CD14-positive monocyte (primary cell): ENCODE measurements around the gene CLC. TPM values are rescaled to one million over a fixed set of nuclear protein-coding genes. Genes with fewer than 3 reads are reported as not detected.
A peak's percentile ranks its signal among the peaks of the same experiment; 100 is the strongest.

Experiments used
- DNase-seq, 3 donors: peaks; one replicate each; pipeline ENCODE4 v3.0.0-alpha.2; 2011 to 2022
- H2AFZ ChIP-seq: 2 replicates; pipeline ENCODE4 v1.6.0; 2012; ENCODE audit warnings: mild to moderate bottlenecking, low read depth, low read length, inconsistent platforms; ENCODE audit not compliant: insufficient read depth, poor library complexity, severe bottlenecking
- H3K27ac ChIP-seq, 2 donors: 1 replicate in 1 of 2; 2 replicates in 1 of 2; pipeline ENCODE4 v1.5.1; 2012 to 2013; ENCODE audit warnings: low read length in 2 of 2, control low read depth in 1 of 2, inconsistent platforms in 1 of 2, low read depth in 1 of 2, mild to moderate bottlenecking in 1 of 2
- H3K27me3 ChIP-seq, 2 donors: one replicate each; pipeline versions ENCODE4 v1.6.0 to v1.6.1; 2011 to 2013; ENCODE audit warnings: low read length in 2 of 2; ENCODE audit not compliant: control insufficient read depth in 2 of 2, insufficient read depth in 2 of 2
- H3K36me3 ChIP-seq, 2 donors: replicated peaks in 1 of 2; 1 replicate in 1 of 2; 2 replicates in 1 of 2; pipeline versions ENCODE4 v1.5.1 to v1.6.1; 2012 to 2013; ENCODE audit warnings: low read length in 2 of 2, control low read depth in 1 of 2, inconsistent platforms in 1 of 2, mild to moderate bottlenecking in 1 of 2; ENCODE audit not compliant: insufficient read depth in 2 of 2, control insufficient read depth in 1 of 2
- H3K4me1 ChIP-seq, 2 donors: 1 replicate in 1 of 2; 2 replicates in 1 of 2; pipeline versions ENCODE4 v1.5.1 to v1.6.1; 2012 to 2013; ENCODE audit warnings: low read length in 2 of 2, control low read depth in 1 of 2, inconsistent platforms in 1 of 2, mild to moderate bottlenecking in 1 of 2, moderate library complexity in 1 of 2; ENCODE audit not compliant: insufficient read depth in 2 of 2, control insufficient read depth in 1 of 2
- H3K4me2 ChIP-seq: replicated peaks from 2 replicates; pipeline ENCODE3; 2012; ENCODE audit warnings: low read length, moderate library complexity, mild to moderate bottlenecking; ENCODE audit not compliant: poor library complexity, severe bottlenecking; ENCODE audit errors: extremely low read depth
- H3K4me3 ChIP-seq, 3 experiments: fragments of 200-600 bp in 1 of 3; sonication (generic) in 1 of 3; replicated peaks in 1 of 3; 1 replicate in 2 of 3; 2 replicates in 1 of 3; pipeline ENCODE4 v1.5.1; 2011 to 2013; ENCODE audit warnings: low read length in 3 of 3, mild to moderate bottlenecking in 3 of 3, control low read depth in 2 of 3, low read depth in 2 of 3, inconsistent platforms in 1 of 3, moderate library complexity in 1 of 3
- H3K79me2 ChIP-seq: 2 replicates; pipeline ENCODE4 v1.6.0; 2012; ENCODE audit warnings: mild to moderate bottlenecking, control low read depth, inconsistent platforms, low read length, moderate library complexity; ENCODE audit not compliant: insufficient read depth
- H3K9ac ChIP-seq: 2 replicates; pipeline ENCODE4 v1.6.0; 2017; ENCODE audit warnings: low read length, mild to moderate bottlenecking; ENCODE audit not compliant: insufficient read depth, poor library complexity, severe bottlenecking
- H3K9me3 ChIP-seq, 2 donors: replicated peaks in 1 of 2; 1 replicate in 1 of 2; 2 replicates in 1 of 2; pipeline versions ENCODE4 v1.5.1 to v1.6.1; 2012 to 2013; ENCODE audit warnings: low read length in 2 of 2, control low read depth in 1 of 2; ENCODE audit not compliant: control insufficient read depth in 1 of 2, insufficient read depth in 1 of 2
- H4K20me1 ChIP-seq: 2 replicates; pipeline ENCODE4 v1.6.0; 2012; ENCODE audit warnings: mild to moderate bottlenecking, low read length, control low read depth, moderate library complexity; ENCODE audit not compliant: insufficient read depth
- H3K27ac Mint-ChIP-seq, 7 donors: one replicate each; pipeline ENCODE4 v1.8.0; 2020; ENCODE audit warnings: mild to moderate bottlenecking in 7 of 7, mixed read lengths in 7 of 7, moderate library complexity in 6 of 7, inconsistent platforms in 2 of 7
- H3K27me3 Mint-ChIP-seq, 3 donors: one replicate each; pipeline ENCODE4 v1.8.0; 2021 to 2022; ENCODE audit warnings: low read depth in 3 of 3, mild to moderate bottlenecking in 3 of 3, mixed read lengths in 3 of 3, moderate library complexity in 3 of 3, inconsistent platforms in 1 of 3
- H3K36me3 Mint-ChIP-seq, 2 donors: one replicate each; pipeline ENCODE4 v1.8.0; 2020; ENCODE audit warnings: mixed read lengths in 2 of 2, inconsistent platforms in 1 of 2, mild to moderate bottlenecking in 1 of 2
- H3K4me1 Mint-ChIP-seq: one replicate; pipeline ENCODE4 v1.8.0; 2020; ENCODE audit warnings: mild to moderate bottlenecking, mixed read lengths
- H3K4me3 Mint-ChIP-seq, 2 donors: one replicate each; pipeline ENCODE4 v1.8.0; 2020; ENCODE audit warnings: mild to moderate bottlenecking in 2 of 2, mixed read lengths in 2 of 2, moderate library complexity in 1 of 2
- H3K9me3 Mint-ChIP-seq, 7 donors: one replicate each; pipeline ENCODE4 v1.8.0; 2020 to 2022; ENCODE audit warnings: mixed read lengths in 7 of 7, mild to moderate bottlenecking in 6 of 7, moderate library complexity in 6 of 7, inconsistent platforms in 2 of 7
- CTCF ChIP-seq: fragments of 200-600 bp; IDR thresholded peaks from one replicate; pipeline ENCODE4 v1.8.0; 2022; ENCODE audit warnings: antibody characterized with exemption, mild to moderate bottlenecking
- WGBS: methylation state at CpG from one replicate; pipeline ENCODE4 v1.1.5; 2013; ENCODE audit warnings: missing lambda C conversion rate; ENCODE audit not compliant: insufficient coverage; 5-methylcytosine and 5-hydroxymethylcytosine counted together
- intact Hi-C, 2 donors: fragments of 100-400 bp; cut with micrococcal nuclease; formaldehyde crosslinking; loops; one replicate each; pipeline versions ENCODE4 v1.15.0 to v1.15.1; 2023
- polyA minus RNA-seq: library from RNA; depleted of rRNA, polyadenylated mRNA; stranded (reverse); fragments of >200 nt; gene quantifications from 2 replicates; pipeline ENCODE4 v1.2.3, GENCODE V29; 2012
- polyA plus RNA-seq, 3 donors: library from polyadenylated mRNA; depleted of rRNA in 1 of 3; unstranded in 2 of 3; stranded (reverse) in 1 of 3; fragments of 300-500 nt in 2 of 3; fragments of >200 nt in 1 of 3; fragmentation: Illumina TruSeq in 2 of 3; gene quantifications; 1 replicate in 2 of 3; 2 replicates in 1 of 3; pipeline ENCODE4 v1.2.3, GENCODE V29; 2012 to 2021
- total RNA-seq, 12 experiments: library from RNA in 1 of 12; stranded (reverse) in 1 of 12; fragments of 120-200 nt in 1 of 12; gene quantifications; one replicate each; pipeline ENCODE4 v1.2.4 and lab custom pipeline; 2013 to 2026; ENCODE audit warnings: mixed read lengths in 6 of 12, inconsistent platforms in 1 of 12

CLC gene
- not detected for total RNA-seq (2013)
- 1 to 10 TPM in 1 of 3 donors, under 1 TPM in 1, not detected in 1; 0.82 to 1.9 TPM for polyA plus RNA-seq
- polyA minus RNA-seq, result not detected in 2 replicates
- 0 to 0.30 (median 0) reads per million in 11 experiments for total RNA-seq (lab: John Stamatoyannopoulos, UW)

DNA sequence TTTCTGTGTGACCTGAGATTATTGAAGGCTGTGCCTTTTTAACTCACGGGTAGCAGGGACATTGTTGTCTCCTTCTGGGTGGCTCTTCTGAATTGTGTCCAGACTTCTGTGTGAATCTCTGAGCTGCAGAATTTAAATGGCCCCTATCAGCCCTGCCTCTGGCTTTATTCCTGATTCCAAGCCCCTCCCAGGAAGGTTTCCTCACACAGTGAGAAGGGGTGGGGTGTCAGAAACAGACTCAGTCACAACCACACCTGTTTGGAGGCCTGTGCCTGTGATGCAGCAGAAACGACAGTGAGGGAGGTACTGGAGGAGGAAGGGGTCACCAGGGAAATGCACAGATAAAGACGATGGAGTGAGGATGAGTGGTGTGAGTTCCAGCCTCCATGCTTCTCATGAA, at the start of gene CLC:
TSS of gene CLC (minus strand) at position 139 of the 400 bp plus-strand sequence. CDS start at position 62, 77 bp downstream.
- no peaks in the 10 kb centered on the region for H3K27me3 ChIP-seq
- TF ChIP-seq CTCF, result no peak
- peaks cover 0 to 5% of the 10 kb centered on the region in 2 donors for H3K4me1 ChIP-seq
- H3K27ac Mint-ChIP-seq, result no peak within 1 kb of the TSS
- H3K9me3 Mint-ChIP-seq, result no peaks in the 10 kb centered on the region
- H3K4me3 ChIP-seq, result no peak within 1 kb of the TSS
- peaks cover 4 to 12% (median 11%) of the 10 kb centered on the region in 3 donors for H3K27me3 Mint-ChIP-seq
- H3K4me3 Mint-ChIP-seq, result peak within 1 kb of the TSS in 1 of 2 donors; percentile 1
- no peaks in the 10 kb centered on the region for H3K36me3 Mint-ChIP-seq
- H4K20me1 ChIP-seq, result no peaks in the 10 kb centered on the region
- H3K79me2 ChIP-seq, result no peaks in the 10 kb centered on the region
- H3K9me3 ChIP-seq, result no peaks in the 10 kb centered on the region
- intact Hi-C loops, result no loop called here
- WGBS, result no CpG with 5 or more reads among the region's 3 CpGs
- DNase-seq, result no peak
- H3K4me2 ChIP-seq, result no peak within 1 kb of the TSS
- H3K27ac ChIP-seq, result no peak within 1 kb of the TSS
- peaks cover 4% of the 10 kb centered on the region for H3K4me1 Mint-ChIP-seq
- no peak within 1 kb of the TSS for H2AFZ ChIP-seq
- H3K36me3 ChIP-seq, result no peaks in the 10 kb centered on the region
- no peak within 1 kb of the TSS for H3K9ac ChIP-seq

GRCh38 chr19:39780894-39781293, 43.1 kb upstream of the CLC start:
- Histone ChIP-seq H4K20me1 (no peaks in the 10 kb centered on the region), H3K4me3 (no peak overlapping the region), H3K27ac (no peak overlapping the region), H3K4me2 (no peak overlapping the region), H3K4me1 (no peaks in the 10 kb centered on the region), H3K79me2 (no peaks in the 10 kb centered on the region), H3K36me3 (no peaks in the 10 kb centered on the region), H3K27me3 (peaks cover 2 to 4% of the 10 kb centered on the region in 2 donors), H2AFZ (no peak overlapping the region), H3K9me3 (no peaks in the 10 kb centered on the region), H3K9ac (no peak overlapping the region)
- no peak for TF ChIP-seq CTCF
- Mint-ChIP-seq H3K9me3 (peaks cover 0 to 7% (median 0%) of the 10 kb centered on the region in 7 donors), H3K36me3 (no peaks in the 10 kb centered on the region), H3K27me3 (peaks cover 7 to 29% (median 11%) of the 10 kb centered on the region in 3 donors), H3K4me3 (no peak overlapping the region), H3K4me1 (no peaks in the 10 kb centered on the region), H3K27ac (no peak overlapping the region)
- DNase-seq, result no peak
- intact Hi-C loops, result no loop called here
- WGBS, result 100% methylated on average over 1 of the region's 3 CpGs
